Right lobe of liver (tissue), 6 donors: ENCODE data around the gene CNTD1. TPM values are rescaled to one million over a fixed set of nuclear protein-coding genes. Genes with fewer than 3 reads are reported as not detected.

Experiments used
- ATAC-seq, 4 donors: fragments of 200-7000 bp; cut with Tn5 transposase; one replicate each; pipeline ENCODE4 v1.9.1; 2020; ENCODE audit warnings: mild to moderate bottlenecking in 4 of 4, moderate library complexity in 4 of 4
- DNase-seq, 3 donors: peaks; one replicate each; pipeline ENCODE4 v3.0.0-alpha.2; 2020
- H3K27ac ChIP-seq, 3 donors: fragments of 200-600 bp; one replicate each; pipeline ENCODE4 v1.8.0; 2022
- H3K27me3 ChIP-seq, 2 donors: fragments of 200-600 bp; one replicate each; pipeline ENCODE4 v1.8.0; 2022
- H3K36me3 ChIP-seq, 4 donors: fragments of 200-600 bp; sonication (generic) in 1 of 4; one replicate each; pipeline versions ENCODE4 v1.5.1 to v1.8.0; 2017 to 2022; ENCODE audit warnings: control low read depth in 1 of 4
- H3K4me1 ChIP-seq, 4 donors: fragments of 200-600 bp; sonication (generic) in 1 of 4; one replicate each; pipeline versions ENCODE4 v1.5.1 to v1.8.0; 2017 to 2022; ENCODE audit warnings: control low read depth in 1 of 4
- H3K4me3 ChIP-seq, 3 donors: fragments of 200-600 bp; one replicate each; pipeline ENCODE4 v1.8.0; 2022
- H3K9me3 ChIP-seq, 4 donors: fragments of 200-600 bp; sonication (generic) in 1 of 4; one replicate each; pipeline versions ENCODE4 v1.5.1 to v1.8.0; 2017 to 2022; ENCODE audit warnings: control low read depth in 1 of 4
- CTCF ChIP-seq, 4 donors: fragments of 200-600 bp in 3 of 4; fragments of 450-650 bp in 1 of 4; IDR thresholded peaks; one replicate each; pipeline versions ENCODE4 v1.5.1 to v1.8.0; 2016 to 2022; ENCODE audit warnings: antibody characterized with exemption in 4 of 4, mild to moderate bottlenecking in 2 of 4
- POLR2A ChIP-seq: fragments of 450-650 bp; IDR thresholded peaks from one replicate; pipeline ENCODE4 v1.6.1; 2017; ENCODE audit warnings: antibody characterized with exemption, mild to moderate bottlenecking
- WGBS: methylation state at CpG from one replicate; pipeline ENCODE4 v1.1.6; 2018; ENCODE audit warnings: low coverage, low lambda C conversion rate; ENCODE audit not compliant: insufficient coverage; ENCODE audit errors: missing lambda C conversion rate; 5-methylcytosine and 5-hydroxymethylcytosine counted together
- intact Hi-C, 2 donors: fragments of 100-400 bp; cut with DNase I; formaldehyde crosslinking; loops; one replicate each; pipeline versions ENCODE4 v1.11.2 to v1.14.1; 2022
- total RNA-seq, 6 experiments: library from RNA; depleted of rRNA in 2 of 6; stranded (reverse); fragments of >200 nt in 2 of 6; fragmentation: NEBNext Ultra II Directional in 3 of 6; extraction: Animal tissue kit (Norgen Biotek cat#: 25700) in 3 of 6; gene quantifications; one replicate each; pipeline versions ENCODE4 v1.1.0 to v1.2.4, GENCODE V29; 2016 to 2023
- donor health status: DM: no; HTN: yes; CAD: no.
- donor health status: DM: no; HTN: no; CAD: no.
- donor health status: DM: no; HTN: no; CAD: no.
- donor health status: DM: no; HTN: yes; CAD: no.
- donor health status: DM: no; HTN: yes; CAD: no.

CNTD1 gene
- total RNA-seq, 6 experiments from 2014 or later, result 0.15 TPM; not detected in 5

GRCh38 chr17:42809250-42809649 is 10.6 kb downstream of the CNTD1 start:
- peak in 2 of 3 donors; percentile 55 to 65 for DNase-seq

DNA sequence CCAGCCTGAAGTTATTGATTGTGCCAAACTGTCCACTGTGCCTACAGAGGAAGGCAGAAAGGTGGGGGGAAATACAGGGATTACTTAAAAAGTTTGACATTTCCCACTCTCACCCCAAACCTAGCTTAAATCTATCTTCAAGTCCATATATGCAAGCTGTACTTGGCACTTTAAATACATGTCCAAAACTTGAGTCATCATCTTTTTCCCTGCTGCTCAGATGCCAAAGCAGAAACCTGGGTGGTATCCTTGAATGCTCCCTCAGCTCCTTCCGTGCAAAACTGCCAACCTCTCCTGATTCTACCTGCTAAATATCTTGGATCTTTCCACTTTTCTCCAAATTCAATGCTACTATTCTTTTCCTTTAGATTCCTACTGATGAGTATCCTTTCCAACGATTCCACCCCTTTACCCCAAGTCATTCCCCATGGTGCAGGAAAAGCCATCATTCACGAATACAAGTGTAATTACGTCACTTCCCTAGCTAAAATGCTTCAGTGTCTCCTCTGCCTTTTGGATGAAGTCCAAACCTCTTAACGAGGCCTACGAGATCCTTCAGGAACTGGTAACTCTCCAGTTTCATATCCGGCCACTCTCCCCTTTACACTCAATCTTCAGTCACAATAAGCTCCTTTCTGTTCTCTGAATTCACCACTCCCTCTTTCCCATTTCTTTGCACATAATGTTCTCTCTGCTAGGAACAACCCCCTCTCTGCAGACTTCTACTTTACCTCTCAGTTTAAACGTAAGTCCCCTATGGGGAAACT is 16.2 kb downstream of the CNTD1 start:
- intact Hi-C loops, result no loop called here
- no peak overlapping the region for H3K4me3 ChIP-seq
- no peaks in the 10 kb centered on the region for H3K27me3 ChIP-seq
- 64% methylated on average over 8 of the region's 8 CpGs for WGBS
- H3K27ac ChIP-seq, result no peak overlapping the region
- DNase-seq (no peak), ATAC-seq (no peak)
- peaks cover 3 to 88% (median 51%) of the 10 kb centered on the region in 4 donors for H3K36me3 ChIP-seq
- TF ChIP-seq CTCF (IDR thresholded peaks at IDR 0.05) (no peak), POLR2A (no peak)
- no peaks in the 10 kb centered on the region for H3K9me3 ChIP-seq
- H3K4me1 ChIP-seq, result no peaks in the 10 kb centered on the region

More at GRCh38 chr17:42809250-42809649, 10.6 kb downstream of the CNTD1 start:
- H3K36me3 ChIP-seq, result peaks cover 0 to 37% (median 22%) of the 10 kb centered on the region in 4 donors
- peaks cover 0 to 10% (median 0%) of the 10 kb centered on the region in 4 donors for H3K4me1 ChIP-seq
- no peak for TF ChIP-seq POLR2A
- intact Hi-C loops, result no loop called here
- no peak overlapping the region for H3K4me3 ChIP-seq
- 33% methylated on average over 2 of the region's 3 CpGs for WGBS
- H3K27ac ChIP-seq, result no peak overlapping the region
- ATAC-seq, result peak; percentile 81 to 94 (median 90)
- no peaks in the 10 kb centered on the region for H3K9me3 ChIP-seq
- no peaks in the 10 kb centered on the region for H3K27me3 ChIP-seq

GRCh38 chr17:42817866-42818265 is 19.2 kb downstream of the CNTD1 start:
- no peak for ATAC-seq
- H3K4me3 ChIP-seq, result no peak overlapping the region
- peaks cover 0 to under 1% (median 0%) of the 10 kb centered on the region in 4 donors for H3K4me1 ChIP-seq
- TF ChIP-seq CTCF (IDR thresholded peaks at IDR 0.05) (no peak), POLR2A (no peak)
- H3K27ac ChIP-seq, result no peak overlapping the region
- intact Hi-C loops, result no loop called here
- no peaks in the 10 kb centered on the region for H3K9me3 ChIP-seq
- DNase-seq, result no peak
- H3K36me3 ChIP-seq, result peaks cover 7 to 88% (median 47%) of the 10 kb centered on the region in 4 donors
- H3K27me3 ChIP-seq, result no peaks in the 10 kb centered on the region
- 50% methylated on average over 1 of the region's 1 CpG for WGBS

GRCh38 chr17:42818379-42818778 is 19.7 kb downstream of the CNTD1 start:
- no peak overlapping the region for H3K27ac ChIP-seq
- no peak for ATAC-seq
- H3K36me3 ChIP-seq, result peaks cover 7 to 84% (median 43%) of the 10 kb centered on the region in 4 donors
- WGBS, result 100% methylated on average over 1 of the region's 5 CpGs
- H3K9me3 ChIP-seq, result no peaks in the 10 kb centered on the region
- no peak overlapping the region for H3K4me3 ChIP-seq
- intact Hi-C loops, result no loop called here
- no peak for DNase-seq
- H3K27me3 ChIP-seq, result no peaks in the 10 kb centered on the region
- H3K4me1 ChIP-seq, result peaks cover 0 to 6% (median 2%) of the 10 kb centered on the region in 4 donors
- TF ChIP-seq CTCF (IDR thresholded peaks at IDR 0.05) (no peak), POLR2A (no peak)

DNA sequence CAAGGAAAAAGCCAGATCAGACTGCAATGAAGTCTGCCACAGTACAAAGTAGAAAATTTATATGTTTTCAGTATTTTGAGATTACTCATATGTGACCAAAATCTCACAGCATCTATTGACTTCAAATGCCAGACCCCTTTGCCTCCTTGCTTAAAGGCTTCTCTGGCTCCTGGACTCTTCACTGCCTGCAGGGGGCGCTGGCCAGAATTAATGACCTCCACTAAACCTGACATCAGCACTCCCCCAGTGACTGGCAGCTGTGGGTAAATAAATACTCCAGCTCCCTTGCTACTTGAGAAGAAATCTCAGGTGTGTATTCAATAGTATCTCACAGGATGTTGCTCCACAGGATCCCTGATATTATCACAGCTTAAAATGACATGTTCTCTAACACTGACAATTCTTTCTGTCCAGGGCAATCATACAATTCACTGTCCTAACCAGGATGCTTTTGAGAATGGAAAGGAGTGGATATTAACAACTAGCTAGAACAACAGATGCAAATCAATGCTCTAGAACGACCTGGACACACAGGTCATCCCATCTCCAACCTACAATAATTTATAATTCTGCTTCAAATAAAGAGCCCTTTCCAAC is 21.4 kb downstream of the CNTD1 start:
- Histone ChIP-seq H3K27me3 (no peaks in the 10 kb centered on the region), H3K9me3 (no peaks in the 10 kb centered on the region), H3K36me3 (peaks cover 7 to 70% (median 31%) of the 10 kb centered on the region in 4 donors), H3K27ac (no peak overlapping the region), H3K4me1 (peaks cover 0 to 9% (median 2%) of the 10 kb centered on the region in 4 donors), H3K4me3 (no peak overlapping the region)
- 23% methylated on average over 2 of the region's 2 CpGs for WGBS
- ATAC-seq (peak in 1 of 4 donors; percentile 28), DNase-seq (peak in 1 of 3 donors; percentile 53)
- intact Hi-C loops, result no loop called here
- TF ChIP-seq POLR2A (no peak), CTCF (IDR thresholded peaks at IDR 0.05) (peak; percentile 40 to 72 (median 64))
